GM18868 (cell line): ENCODE results near the gene PRX.
"Not testable (repeated sequence)": the region's sequence is repeated elsewhere in the genome, so short reads cannot be mapped to it uniquely, and the experiment has no call there.

Experiments
- ATAC-seq: cut with Tn5 transposase; IDR thresholded peaks from one replicate; pipeline ENCODE4 v1.9.1; 2021; ENCODE audit warnings: mild to moderate bottlenecking, moderate library complexity; ENCODE audit not compliant: unreplicated experiment

The PRX gene

DNA sequence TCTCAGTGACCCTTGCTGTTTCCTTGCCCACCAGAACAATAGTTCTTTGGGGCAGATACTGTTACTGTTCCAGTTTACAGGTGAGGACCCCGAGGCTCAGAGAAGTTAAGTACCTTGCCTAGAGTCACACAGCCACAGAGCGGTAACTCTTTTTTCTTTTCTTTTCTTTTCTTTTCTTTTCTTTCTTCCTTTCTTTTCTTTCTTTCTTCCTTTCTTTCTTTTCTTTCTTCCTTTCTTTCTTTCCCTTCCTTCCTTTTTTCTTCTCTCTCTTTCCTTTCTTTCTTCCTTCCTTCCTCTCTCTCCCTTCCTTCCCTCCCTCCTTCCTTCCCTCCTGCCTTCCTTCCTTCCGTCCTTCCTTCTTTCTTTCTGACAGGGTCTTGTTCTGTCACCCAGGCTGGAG lies 4.9 kb upstream of the PRX start:
- ATAC-seq: no peak

- ATAC-seq: no peak
These were observed 4.4 kb upstream of the PRX start for GRCh38 chr19:40417643-40417981.

- no peak for ATAC-seq
These were observed 3.9 kb upstream of the PRX start for GRCh38 chr19:40416918-40417642.

DNA sequence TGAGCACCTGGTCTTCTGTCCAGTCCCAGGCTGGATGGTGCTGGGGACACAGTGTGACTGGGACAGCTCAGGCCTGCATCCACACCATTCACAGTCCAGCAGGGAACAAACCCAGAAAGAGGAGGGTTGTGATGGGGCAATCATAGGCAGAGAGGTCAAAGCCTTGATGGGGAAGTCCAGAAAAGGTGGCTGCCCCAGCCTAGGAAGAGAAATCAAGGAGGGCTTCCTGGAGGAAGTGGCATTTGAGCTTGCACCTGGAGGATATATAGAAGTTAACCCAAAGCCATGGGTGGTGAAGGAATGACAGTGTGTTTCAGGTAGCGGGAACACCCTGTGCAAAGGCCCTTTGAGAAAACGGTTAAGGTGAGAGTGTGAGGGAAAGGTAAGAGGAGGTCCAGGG lies 2.6 kb upstream of the PRX start:
- ATAC-seq: no peak

- no peak for ATAC-seq
These were observed 1.7 kb upstream of the PRX start for GRCh38 chr19:40414542-40415535.

- ATAC-seq: no peak
These were observed 312 bp downstream of the PRX start for GRCh38 chr19:40412866-40413265.

DNA sequence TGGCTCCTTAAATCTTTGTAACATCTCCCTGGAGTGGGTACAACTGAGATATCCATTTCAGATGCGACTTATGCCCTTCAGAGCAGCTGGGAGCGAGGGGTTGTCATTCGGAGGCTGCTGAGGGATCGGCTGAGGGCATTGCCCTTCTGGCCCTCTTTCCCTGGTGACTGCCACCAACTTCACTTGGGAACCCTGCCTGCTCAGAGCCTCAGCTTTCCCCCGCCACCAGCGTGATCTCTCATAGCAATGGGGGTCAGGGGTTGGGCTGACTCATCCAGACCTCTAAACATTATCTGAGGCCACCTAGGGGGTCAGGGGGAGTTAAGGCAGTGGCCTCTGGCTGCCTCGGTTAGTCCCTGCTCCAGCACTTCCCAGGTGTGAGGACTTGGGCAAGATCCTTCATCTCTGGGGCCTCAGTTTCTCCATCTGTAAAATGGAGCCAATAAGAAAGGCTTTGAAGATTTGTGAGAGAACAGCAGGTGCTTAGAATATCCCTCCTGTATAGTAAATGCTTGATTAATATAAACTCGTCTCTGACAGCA lies 1.1 kb downstream of the PRX start:
- no peak for ATAC-seq

- no peak for ATAC-seq
These were observed 1.9 kb downstream of the PRX start for GRCh38 chr19:40411125-40411842.

DNA sequence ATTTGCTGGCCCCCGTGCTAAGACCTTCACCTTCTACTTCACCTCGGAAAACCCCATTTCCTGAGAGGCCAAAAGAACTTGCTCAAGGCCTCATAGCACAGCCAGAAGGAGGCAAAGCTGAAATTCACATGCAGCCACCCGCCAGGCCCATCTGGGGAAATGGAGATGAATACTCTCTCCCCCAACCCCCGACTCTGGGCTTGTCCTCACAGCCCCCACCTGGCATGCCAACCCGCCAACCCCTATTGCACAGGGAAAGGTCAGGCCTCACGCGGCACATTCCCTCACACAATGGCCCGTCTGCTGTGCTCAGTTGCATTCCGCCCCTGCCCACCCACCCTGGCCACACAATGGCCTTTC lies 3.2 kb downstream of the PRX start:
- no peak for ATAC-seq

- not testable (repeated sequence) for ATAC-seq
These were observed 4.6 kb downstream of the PRX start for GRCh38 chr19:40408598-40408925.

DNA sequence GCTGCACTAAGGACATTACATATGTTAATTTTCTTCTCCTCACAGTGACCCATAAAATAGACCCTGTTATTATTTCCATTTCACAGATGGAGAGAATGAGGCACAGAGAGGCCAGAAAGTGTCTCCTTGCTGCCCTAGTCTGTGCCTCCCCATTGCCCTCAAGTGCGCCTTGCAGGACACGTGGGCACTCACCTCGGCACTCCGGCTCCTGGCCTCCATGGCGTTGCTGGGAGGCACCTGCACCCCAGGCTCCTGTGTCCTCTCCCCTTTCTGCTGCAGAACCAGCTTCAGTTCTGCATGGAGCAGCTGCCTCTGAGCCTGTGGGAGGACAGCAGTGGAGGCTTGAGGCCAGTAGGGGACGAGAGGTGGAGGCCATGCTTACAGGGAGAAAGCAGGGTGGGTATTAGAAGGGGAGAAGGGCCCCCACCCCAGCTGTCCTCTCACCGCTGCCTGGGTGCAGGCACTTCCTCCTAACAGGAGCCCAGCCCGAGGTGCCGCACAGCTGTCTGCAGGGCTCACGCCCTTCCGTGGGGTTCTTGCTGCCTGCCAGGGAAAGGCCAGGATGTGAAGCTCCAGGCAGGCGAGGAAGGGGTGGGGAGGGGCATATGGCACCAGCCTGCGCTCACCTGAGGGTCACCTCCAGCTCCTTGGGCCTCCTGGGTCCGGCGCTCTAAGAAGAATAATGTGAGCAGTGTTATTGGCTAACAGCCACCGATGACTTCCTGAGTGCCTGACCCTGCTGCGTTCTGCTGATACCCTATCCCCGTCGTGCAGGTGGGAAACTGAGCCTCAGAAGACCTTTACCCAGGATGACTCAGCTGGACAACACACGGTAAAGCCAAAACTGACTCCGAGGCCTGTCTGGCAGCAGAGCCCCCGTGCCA lies 5.2 kb downstream of the PRX start:
- no peak for ATAC-seq

- ATAC-seq: peak; percentile 70
These were observed 9.8 kb downstream of the PRX start for GRCh38 chr19:40403262-40403984.

DNA sequence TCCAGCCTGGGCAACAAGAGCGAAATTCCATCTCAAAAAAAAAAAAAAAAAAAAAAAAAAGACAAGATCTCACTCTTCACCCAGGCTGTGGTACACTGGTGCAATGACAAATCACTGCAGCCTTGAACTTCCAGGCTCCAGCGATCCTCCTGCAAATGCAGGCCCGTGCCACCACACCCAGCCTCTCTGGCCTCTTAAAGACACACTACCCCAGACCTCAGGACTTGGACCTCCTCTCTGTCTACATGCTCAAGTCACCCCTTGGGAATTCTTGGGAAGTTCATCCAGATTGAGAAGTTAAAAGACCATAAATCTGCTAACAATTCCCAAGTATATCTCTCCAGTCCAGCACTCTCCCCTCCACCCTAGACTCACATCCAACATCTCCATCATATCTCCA lies 12.6 kb downstream of the PRX start:
- no peak for ATAC-seq

- no peak for ATAC-seq
These were observed 14.6 kb downstream of the PRX start for GRCh38 chr19:40398417-40399131.

DNA sequence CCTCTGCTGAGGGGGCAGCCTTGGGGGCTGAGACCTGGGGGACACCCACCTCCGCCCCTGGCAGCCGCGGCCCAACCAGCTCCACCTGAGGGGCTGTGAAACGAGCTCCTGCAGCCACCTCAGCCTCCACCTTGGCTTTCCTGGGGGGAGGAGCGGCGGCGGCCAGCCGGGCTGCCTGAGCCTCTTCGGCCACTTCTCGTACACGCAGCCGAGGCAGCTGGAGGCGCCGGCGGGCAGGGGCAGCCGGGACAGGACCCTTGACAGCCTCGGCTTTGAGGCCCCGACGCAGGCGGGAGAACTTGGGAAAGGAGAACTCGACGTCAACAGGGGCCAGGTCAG lies 15.6 kb downstream of the PRX start:
- ATAC-seq: no peak

- ATAC-seq: no peak
These were observed 16.2 kb downstream of the PRX start for GRCh38 chr19:40396886-40397567.

DNA sequence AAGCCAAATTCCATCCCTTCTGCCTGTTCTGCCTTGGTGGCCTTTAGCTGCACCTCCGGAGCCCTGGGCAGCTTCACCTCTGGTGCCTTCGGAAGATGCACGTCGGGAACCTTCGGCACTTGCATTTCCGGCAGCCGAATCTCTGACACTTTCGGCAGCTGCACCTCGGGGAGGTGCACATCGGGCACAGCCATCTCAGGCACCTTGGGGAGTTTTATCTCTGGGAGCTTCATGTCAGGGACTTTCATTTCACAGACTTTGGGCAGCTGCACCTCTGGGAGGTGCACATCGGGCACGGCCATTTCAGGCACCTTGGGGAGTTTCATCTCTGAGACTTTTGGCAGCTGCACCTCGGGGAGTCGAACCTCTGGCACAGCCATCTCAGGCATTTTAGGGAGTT lies 17.2 kb downstream of the PRX start:
- ATAC-seq: no peak

- no peak for ATAC-seq
These were observed 18.4 kb downstream of the PRX start for GRCh38 chr19:40394816-40395210.
